Measurements from ENCODE around the gene MYLK. TPM values are rescaled to one million over a fixed set of nuclear protein-coding genes. Genes with fewer than 3 reads are reported as not detected.

MYLK gene
- total RNA-seq, 1 donor from 2014 or later: 11.1 TPM

DNA sequence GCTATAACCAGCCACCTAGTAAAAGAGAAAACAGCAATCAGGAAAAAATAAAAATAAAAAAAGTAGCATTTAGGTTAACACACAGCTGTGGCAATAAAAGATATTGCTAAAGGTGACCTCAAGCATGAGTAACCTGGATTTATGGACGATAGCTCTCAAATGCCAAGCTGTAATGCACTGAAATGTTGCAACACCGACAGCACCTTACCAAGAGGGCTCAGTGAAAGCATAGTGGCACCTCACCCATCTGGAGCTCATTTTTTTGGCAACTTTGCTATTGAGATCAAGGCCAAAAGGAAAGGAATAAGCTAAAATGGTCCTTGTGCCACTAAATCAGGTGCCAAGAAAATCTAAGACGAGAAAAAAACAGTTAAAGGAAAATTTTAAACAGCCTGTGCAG is 301.8 kb downstream of the MYLK start:
- no peak for DNase-seq
- no peak overlapping the region for H3K27ac ChIP-seq (replicated peaks)
- peaks cover 28% of the 10 kb centered on the region for H3K36me3 ChIP-seq
- TF ChIP-seq, protein P1, sequence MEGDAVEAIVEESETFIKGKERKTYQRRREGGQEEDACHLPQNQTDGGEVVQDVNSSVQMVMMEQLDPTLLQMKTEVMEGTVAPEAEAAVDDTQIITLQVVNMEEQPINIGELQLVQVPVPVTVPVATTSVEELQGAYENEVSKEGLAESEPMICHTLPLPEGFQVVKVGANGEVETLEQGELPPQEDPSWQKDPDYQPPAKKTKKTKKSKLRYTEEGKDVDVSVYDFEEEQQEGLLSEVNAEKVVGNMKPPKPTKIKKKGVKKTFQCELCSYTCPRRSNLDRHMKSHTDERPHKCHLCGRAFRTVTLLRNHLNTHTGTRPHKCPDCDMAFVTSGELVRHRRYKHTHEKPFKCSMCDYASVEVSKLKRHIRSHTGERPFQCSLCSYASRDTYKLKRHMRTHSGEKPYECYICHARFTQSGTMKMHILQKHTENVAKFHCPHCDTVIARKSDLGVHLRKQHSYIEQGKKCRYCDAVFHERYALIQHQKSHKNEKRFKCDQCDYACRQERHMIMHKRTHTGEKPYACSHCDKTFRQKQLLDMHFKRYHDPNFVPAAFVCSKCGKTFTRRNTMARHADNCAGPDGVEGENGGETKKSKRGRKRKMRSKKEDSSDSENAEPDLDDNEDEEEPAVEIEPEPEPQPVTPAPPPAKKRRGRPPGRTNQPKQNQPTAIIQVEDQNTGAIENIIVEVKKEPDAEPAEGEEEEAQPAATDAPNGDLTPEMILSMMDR (IDR thresholded peaks at IDR 0.05; ENCODE audit: borderline replicate concordance): no peak
- intact Hi-C loops (cut with micrococcal nuclease): no loop called here
- H3K4me3 ChIP-seq: no peak overlapping the region
- H3K27me3 ChIP-seq (ENCODE audit: low read depth): no peaks in the 10 kb centered on the region
- no peaks in the 10 kb centered on the region for H3K9me3 ChIP-seq (replicated peaks)
- H3K4me1 ChIP-seq: peaks cover 38% of the 10 kb centered on the region

DNA sequence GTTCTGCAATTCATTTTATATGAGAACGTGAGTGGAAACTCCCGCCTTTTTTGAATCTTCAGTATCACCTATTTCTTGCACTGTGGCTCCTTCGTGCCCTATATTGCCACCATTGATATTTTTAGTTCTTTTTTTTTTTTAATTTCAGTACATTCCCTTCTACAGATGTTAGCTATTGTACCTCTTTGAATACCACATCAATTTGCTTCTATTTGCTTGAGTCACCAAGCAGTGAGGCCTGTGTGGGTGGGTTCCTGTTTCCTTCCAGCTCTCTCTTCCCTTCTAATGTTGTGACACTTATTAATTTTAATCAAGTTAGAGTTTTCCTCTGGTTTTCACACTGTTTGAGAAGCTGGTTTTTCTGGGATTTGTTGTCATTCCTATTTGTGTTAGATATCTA is 308.0 kb downstream of the MYLK start:
- DNase-seq: no peak
- Histone ChIP-seq H3K4me1 (no peaks in the 10 kb centered on the region), H3K4me3 (no peak overlapping the region), H3K36me3 (peaks cover 23% of the 10 kb centered on the region), H3K27ac (replicated peaks) (no peak overlapping the region), H3K27me3 (ENCODE audit: low read depth) (no peaks in the 10 kb centered on the region), H3K9me3 (replicated peaks) (no peaks in the 10 kb centered on the region)
- TF ChIP-seq, protein P1 (IDR thresholded peaks at IDR 0.05; ENCODE audit: borderline replicate concordance): no peak
- intact Hi-C loops (cut with micrococcal nuclease): no loop called here

DNA sequence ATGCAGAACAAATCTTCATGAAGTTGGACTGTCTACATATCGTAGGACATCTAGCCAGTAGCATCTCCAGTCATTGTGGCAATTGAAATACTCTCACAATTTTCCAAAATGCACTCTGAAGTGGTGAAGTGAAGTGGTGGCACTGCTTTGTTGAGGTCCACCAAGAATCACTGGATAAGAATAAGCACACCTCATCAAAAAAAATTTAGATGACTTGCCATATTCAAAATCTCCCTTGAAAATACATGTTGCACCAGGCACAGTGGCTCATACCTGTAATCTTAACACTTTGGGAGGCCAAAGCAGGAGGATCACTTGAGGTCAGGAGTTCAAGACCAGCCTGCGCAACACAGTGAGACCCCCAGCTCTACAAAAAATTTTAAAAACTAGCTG is 312.2 kb downstream of the MYLK start:
- H3K36me3 ChIP-seq: peaks cover 4% of the 10 kb centered on the region
- intact Hi-C loops (cut with micrococcal nuclease): no loop called here
- no peaks in the 10 kb centered on the region for H3K4me1 ChIP-seq
- H3K27me3 ChIP-seq (ENCODE audit: low read depth): no peaks in the 10 kb centered on the region
- DNase-seq: no peak
- no peak overlapping the region for H3K27ac ChIP-seq (replicated peaks)
- TF ChIP-seq, protein P1 (IDR thresholded peaks at IDR 0.05; ENCODE audit: borderline replicate concordance): no peak
- no peaks in the 10 kb centered on the region for H3K9me3 ChIP-seq (replicated peaks)
- H3K4me3 ChIP-seq: no peak overlapping the region

DNA sequence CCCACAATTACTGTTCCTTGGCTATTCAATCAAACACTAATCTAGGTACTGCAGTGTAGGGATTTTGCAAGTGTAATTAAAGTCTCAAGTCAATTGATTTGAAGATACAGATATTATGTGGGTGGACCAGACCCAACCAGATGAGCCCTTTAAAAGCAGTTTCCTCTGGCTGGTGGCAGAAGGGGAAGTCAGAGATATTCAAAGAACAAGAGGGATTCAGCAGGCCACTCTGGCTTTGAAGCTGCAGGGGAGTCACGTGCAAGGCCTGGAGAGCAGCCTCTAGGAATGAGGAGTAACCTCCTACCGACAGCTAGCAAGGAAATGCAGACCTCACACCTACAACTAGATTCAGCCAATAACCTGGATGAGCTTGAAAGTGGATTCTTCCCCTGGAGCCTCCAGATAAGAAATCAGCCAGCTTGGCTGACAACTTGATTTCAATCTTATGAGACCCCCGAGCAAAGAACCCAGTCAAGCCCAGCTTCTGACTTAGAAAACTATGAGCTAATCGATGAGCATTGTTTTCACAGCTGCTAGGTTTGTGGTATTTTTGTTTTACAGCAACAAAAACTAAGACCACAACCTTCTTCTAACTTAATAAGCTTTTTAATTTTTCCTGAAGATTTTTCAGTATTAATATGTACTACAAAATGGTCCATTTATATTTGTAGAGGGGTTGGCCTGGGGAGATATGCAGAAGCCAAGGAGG is 312.7 kb downstream of the MYLK start:
- no peak overlapping the region for H3K4me3 ChIP-seq
- H3K27me3 ChIP-seq (ENCODE audit: low read depth): no peaks in the 10 kb centered on the region
- no peak overlapping the region for H3K27ac ChIP-seq (replicated peaks)
- TF ChIP-seq, protein P1 (IDR thresholded peaks at IDR 0.05; ENCODE audit: borderline replicate concordance): no peak
- intact Hi-C loops (cut with micrococcal nuclease): no loop called here
- H3K36me3 ChIP-seq: peaks cover 6% of the 10 kb centered on the region
- DNase-seq: no peak
- H3K9me3 ChIP-seq (replicated peaks): no peaks in the 10 kb centered on the region
- no peaks in the 10 kb centered on the region for H3K4me1 ChIP-seq

DNA sequence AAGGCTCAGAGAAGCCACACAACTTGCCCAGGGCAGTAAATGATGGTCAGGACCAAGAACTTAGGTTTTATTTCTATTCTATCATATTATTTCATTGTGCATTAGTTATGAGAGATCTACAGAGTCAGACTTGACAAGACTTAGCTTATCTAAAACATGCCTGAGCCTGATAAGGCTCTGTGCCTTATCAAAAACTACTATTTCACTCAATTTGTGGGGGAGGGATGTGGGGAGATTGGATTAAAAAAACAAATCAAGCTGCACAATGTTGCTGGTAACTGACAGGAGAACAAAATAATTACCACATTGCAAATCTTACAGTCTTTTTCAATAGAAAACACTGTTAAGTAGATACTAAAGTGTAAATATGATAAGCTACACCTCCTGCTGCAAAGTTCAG is 315.3 kb downstream of the MYLK start:
- intact Hi-C loops (cut with micrococcal nuclease): no loop called here
- no peaks in the 10 kb centered on the region for H3K27me3 ChIP-seq (ENCODE audit: low read depth)
- H3K4me3 ChIP-seq: no peak overlapping the region
- TF ChIP-seq, protein P1 (IDR thresholded peaks at IDR 0.05; ENCODE audit: borderline replicate concordance): no peak
- H3K27ac ChIP-seq (replicated peaks): no peak overlapping the region
- no peaks in the 10 kb centered on the region for H3K9me3 ChIP-seq (replicated peaks)
- DNase-seq: no peak
- no peaks in the 10 kb centered on the region for H3K4me1 ChIP-seq
- peaks cover 2% of the 10 kb centered on the region for H3K36me3 ChIP-seq

Data from left ventricle myocardium inferior (tissue), 1 donor.